Measurements from ENCODE around the gene PLXNC1.

The PLXNC1 gene

DNA sequence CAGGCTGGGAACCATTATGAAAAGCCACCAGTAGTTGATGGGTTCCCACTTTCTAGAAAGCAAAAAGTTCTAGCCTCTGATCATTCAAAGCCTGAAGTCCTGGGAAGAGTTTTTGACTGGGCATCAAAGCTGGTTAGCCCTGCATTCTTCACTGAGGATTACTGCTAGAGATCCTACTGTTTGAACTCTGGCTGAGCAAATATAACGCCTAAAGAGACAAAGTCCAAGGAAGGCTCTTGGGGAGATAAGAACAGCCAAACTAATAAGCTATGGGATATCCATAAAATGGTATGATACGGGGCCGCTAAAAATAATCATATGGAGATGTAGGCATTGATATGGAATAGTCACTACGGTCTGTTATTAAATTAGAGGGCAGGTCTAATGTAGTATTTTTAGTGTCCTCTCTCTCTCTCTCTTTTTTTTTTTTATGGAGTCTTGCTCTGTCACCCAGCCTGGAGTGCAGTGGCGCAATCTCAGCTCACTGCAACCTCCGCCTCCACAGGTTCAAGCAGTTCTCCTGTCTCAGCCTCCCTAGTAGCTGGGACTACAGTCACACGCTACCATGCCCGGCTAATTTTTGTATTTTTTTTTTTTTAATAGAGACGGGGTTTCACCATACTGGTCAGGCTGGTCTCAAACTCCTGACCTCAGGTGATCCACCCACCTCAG, 35.5 kb downstream of the PLXNC1 start:
- no peak for DNase-seq

DNA sequence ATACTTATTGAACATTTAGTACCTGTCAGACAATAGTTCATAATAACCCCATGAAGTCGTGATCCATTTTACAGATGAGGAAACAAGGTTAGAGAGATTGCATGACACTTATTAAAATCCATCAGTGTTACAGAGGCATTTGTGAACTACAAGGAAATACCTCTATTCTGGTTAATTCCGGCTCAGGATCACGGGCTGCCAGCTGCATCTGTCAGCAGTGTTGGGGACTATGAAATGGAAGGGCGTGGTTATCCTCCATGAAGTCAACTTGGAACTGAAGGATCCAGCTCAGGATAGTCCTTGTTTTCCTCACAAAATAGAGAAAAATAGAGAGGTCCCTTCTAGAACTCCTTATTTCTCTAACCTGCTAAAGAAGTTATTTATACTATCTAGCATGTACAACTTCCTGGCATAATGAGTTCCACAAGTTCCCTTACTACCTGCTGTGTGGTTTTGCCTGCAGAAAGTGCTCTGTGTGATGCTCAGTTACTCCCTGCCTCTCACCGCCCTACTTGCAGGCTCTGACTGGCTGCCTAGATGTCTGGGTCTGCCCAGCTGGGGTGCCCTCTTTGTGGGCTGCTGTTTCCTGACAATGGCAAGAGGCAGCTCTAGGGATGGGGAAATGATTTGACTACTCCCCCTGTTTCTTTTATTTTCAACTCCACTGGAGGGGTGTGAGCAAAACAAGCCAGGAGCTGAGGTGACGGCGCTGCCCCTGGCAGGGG, 36.8 kb downstream of the PLXNC1 start:
- DNase-seq, result no peak

DNA sequence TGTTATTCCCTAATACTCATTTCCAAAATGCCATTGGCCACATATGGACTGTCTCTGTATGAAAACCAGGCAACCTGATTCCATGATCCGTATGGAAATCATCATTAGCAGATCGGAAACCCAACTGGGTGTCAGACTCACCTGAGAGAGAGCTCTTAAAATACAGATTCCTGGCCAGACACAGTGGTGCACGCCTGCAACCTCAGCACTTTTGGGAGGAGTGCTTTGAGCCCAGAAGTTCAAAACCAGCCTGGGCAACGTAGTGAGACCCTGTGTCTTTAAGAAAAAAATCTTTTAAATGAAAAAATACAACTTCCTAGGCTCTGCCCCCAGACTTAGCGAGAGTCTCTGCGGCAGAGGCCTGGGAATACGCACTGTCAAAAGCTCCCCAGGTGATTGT, 37.4 kb downstream of the PLXNC1 start:
- no peak for DNase-seq

DNA sequence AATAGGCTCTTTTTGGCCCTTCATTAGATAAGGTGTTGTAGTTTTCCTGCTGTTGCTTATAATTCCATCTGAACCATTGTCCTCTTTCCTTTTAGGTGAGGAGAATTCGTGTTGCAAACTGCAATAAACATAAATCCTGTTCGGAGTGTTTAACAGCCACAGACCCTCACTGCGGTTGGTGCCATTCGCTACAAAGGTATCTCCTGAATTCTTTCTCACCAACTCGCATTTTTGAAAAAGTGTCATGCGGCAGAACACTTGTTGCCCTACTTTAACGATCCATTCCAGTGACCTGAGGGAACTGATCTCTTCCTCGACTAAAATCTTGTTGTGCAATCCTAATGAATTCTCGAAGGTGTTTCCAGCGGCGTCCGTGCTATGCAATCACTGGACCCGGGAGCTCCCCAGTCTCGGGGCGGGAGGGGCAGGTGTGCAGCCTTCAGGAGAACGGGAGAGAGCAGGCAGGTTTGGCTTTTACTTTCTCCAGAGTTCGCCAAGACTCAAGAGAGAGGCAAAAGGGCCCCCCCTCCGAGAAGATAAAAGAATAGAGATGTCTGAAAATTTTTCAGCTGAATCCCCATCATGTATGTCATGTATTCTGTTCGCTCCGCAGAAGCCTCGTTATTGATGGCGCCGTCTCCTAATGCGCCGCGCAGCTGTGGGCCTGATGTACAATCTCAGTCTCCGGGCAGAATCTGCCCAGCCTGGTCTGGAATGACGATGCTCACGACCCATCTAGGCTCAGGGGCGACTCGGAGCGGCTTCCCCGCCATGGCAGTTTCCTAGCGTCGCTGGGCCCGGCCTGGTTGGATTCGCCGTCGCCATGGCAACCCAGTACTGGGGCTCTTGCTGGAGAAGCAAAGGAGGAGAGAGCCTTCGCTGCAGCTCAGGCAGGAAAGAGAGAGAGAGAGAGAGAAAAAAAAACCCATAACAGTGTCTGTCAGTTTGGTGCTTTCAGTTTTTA, 38.2 kb downstream of the PLXNC1 start:
- DNase-seq, result no peak

DNA sequence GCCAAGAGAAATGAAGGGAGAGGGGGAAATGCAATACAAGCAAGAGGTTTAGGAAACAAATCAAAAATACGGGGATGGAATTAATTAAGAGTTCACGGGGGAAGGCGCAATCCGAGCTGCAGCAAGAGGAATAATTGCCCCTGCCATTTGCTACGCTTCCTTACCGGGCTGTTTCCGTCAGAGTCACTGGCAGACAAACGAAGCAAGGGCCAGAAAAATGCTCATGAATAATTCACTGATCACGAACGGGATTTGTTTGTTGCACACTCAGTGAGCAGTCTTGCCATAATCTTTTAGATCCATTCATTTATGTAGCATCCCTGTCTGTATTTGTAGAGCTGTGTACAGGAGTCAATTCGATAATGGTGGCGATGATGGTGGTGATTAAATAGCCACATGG, 39.0 kb downstream of the PLXNC1 start:
- no peak for DNase-seq

DNA sequence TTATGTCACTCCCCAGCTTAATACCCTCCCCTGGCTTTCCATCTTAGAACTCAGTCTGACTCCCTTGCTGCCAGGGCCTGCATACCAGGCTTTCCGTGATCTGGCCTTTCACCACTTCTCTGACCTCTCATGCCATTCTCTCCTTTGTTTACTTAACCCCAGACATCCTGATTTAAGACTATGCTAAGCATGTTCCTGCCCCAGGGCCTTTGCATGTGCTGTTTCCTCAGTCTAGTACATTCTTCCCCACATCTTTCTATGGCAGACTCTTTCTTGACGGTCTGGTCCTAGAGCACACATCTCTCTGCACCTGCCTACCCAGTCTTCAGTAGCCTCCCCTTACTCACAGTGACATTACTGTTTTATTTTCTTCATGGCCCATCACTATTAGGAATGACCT, 42.2 kb downstream of the PLXNC1 start:
- no peak for DNase-seq

DNA sequence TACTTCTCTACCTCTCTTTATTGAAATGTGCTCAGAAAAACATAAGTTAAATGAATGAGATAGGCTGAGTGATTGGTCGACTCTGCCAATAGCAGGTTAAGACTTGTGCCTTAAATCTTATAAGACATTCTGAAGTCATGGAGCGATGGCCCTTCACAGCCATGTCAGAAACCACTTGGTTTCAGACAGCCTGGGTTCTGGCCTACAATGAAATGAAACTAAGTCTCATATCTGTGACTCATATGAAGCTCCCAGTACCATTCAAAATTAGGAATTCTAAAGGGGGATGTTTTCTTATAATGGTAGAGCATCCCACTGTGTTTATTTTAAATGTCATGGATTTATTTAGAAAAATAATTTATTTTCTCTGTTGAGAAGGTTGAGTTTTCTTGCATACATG, 42.6 kb downstream of the PLXNC1 start:
- DNase-seq, result no peak

DNA sequence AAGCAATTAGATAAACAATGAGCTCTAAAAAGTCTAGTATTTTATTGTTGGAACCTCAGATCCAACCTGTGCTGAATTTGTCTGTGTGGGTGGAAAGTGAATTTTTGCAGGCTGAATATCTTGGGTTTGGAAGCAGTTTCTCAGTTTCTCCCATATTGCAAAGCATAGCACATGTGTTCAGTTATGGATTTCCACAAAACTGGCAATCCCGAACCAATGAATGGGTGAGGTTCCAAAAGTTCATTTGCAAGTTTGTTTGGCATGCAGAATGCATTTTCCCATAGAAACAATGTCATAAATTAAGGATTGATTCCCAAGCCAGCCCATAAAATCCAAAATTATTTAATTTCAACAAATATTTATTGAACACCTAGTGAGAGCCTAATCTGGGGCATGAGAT, 43.4 kb downstream of the PLXNC1 start:
- DNase-seq, result no peak

DNA sequence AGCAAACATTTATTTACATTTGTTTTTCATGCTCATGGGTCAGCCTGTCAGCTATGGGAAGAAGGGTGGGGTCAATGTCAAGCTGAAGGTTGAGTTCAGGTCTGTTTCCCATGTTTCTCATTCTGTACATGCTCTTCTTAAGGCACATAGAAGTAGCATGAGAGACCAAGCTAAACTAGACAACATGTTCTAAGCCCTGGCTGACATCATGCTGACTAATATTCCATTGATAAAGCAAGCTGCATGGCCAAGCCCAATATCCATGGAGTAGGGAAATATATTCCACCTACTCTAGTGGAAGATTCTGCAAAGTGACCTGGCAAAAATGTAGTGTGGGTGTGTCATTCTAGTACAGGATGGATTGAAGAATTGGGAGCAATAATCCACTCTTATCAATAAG, 44.1 kb downstream of the PLXNC1 start:
- DNase-seq, result no peak

DNA sequence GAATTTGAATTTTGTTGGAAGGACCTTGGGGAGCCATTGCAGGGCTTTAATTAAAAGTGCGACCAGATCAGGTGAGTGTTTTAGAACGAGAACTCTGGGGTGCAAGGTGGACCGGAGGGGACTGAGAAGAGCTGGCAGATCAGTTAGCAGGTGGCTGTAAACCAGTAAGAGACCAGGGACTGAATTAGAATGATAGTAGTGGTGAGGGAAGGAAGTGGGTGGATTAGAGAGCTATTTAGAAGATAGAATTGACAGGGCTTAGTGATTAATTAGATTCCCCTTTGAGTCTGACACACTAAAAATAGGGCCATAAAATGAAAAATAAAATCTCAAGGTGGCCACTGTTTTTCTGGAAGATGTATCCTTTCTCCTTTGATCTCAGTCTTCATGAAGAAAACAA, 44.8 kb downstream of the PLXNC1 start:
- DNase-seq, result no peak

DNA sequence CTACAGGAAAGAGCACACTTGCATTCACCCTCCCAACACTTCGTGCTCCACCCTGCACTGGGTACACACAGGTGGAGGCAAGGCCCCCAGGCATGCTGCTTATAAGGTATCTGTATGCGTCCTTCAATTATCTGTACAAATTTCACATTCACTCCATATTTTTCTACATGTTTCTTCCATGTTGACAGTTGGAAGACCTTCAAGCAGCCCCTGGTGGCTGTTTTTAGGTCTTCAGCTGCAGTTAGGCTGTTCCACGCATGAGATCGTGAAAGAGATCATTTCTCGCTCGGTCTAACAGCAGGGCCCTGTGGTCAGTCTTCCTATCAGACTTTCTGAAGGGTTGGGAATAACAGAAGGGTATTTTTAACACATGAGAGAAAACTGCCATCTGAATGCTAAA, 47.1 kb downstream of the PLXNC1 start:
- DNase-seq, result peak; percentile 12

DNA sequence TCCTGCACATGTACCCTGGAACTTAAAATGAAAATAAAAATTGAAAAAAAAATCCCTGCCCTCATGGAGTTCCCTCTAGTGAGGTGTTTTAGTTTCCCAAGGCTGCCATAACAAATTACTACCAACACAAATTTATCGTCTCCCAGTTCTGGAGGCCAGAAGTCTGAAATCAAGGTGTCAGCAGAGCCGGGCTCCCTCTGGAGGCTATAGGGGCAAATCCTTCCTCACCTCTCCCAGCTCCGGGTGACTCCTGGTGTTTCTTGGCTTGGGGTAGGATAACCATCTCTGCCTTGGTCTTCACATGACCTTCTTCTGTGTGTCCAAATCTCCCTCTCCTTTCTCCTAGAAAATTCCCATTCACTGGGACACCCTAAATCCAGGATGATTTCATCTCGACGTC, 50.1 kb downstream of the PLXNC1 start:
- DNase-seq, result no peak

DNA sequence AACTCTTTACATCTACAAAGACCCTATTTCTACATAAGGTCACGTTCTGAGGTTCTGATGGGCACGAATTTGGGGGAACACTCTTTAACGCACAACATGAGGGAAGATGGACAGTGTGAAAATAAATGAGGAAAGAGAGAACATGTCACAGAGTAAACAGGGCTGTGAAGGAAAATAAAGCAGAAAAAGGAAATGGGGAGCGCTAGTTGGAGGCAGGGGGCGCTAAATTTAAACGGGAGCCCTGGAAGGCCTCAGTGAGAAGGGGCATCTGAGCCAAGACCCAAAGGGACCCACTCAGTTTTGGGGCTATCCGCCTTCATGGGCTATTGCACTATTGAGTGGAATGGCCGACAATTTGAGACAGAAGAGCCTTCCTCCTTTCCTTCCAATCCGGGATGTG, 50.5 kb downstream of the PLXNC1 start:
- no peak for DNase-seq

DNA sequence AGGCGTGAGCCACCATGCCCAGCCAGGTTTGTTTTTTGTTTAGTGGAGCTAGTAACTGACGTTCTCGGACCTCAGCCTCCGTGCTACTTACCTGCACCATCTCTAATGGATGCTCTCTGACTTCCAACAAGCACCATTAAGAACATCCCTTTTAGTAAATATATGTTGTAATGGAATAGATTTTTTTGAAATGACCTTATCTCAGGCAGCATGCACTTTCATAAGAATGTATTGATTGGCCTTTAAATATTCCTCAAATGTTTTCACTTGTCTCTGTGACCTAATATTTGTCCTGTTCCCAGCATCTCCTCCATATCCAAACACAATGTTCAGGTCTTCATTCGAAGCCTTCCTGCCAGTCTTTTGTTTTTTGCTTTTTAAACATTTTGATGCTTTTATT, 51.7 kb downstream of the PLXNC1 start:
- DNase-seq, result no peak

DNA sequence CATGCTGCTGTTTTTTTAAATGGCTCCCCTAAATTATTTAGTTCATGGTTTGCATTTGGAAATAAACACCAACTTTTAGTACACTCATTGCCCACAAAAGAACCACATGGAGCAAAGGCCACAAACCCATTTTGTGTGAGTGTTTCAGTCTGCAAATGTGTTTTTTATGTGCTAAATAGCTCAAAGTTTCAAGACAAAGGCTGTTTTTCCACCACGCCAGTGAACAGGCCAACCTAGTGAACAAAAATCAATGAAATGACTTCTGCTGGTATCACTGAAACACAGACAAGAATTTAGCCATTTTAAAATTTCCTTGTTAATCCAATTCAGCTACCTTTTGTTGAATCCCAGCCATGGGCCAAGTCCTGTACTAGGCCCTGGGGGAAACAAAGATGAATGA, 52.3 kb downstream of the PLXNC1 start:
- no peak for DNase-seq

DNA sequence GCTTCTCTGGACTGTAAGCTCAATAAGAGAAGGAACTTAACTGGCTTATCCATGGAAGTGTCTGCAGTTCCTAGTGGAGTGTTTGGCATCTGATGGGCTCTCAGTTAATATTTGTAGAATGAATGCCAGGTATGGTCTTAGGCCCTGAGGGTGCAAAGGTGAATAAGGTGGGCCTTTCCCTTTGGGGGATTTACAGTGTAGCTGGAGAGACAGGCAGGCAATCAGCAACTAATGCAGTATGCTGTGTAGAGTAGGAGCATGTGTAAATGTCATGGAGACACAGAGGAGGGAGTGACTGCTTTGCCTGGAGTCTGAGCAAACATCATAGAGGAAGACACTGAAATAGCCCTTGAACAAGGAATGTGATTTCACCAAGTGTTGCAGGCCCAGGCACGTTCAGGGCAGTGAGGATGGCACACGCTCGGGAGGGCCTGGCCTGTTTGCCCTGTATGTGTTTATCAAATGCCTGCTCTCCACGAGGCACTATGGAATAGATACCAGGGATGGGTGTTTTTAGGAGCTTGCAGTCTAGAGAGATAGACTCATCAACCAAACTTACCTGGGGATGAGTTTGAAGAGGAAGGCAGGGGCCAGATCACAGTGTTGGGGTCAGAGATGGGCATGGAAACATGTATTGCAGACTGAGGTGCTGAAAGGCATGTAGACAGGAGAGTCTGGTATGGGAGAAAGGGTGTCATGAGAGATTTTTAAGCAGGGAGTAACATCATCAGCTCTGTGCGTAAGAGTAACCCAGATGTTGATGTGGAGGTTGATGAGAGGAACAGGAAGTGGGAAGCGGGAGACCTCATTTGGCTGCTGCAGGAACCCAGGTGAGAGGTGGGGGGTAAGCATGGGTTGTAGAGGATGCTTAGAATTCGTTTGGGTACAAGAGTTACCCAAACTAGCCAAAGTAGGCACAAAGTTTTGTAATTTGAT, 54.1 kb downstream of the PLXNC1 start:
- no peak for DNase-seq

DNA sequence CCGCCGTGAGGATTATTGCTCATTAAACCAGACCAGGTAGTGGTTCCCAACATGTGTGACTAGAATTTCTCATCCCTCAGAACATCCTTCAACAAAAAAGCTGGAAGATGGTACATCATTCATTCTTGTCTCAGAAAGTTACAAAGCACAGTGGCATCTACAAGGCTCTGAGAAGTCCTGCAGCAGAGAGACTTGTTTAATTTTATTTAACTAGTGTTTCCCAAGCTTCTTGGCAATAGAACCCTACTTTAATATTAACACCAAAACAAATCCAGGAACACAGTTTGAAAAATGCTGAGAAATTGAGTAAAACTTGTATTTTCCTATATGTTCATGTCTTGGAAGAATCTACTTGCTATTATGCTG, 54.8 kb downstream of the PLXNC1 start:
- DNase-seq, result no peak

DNA sequence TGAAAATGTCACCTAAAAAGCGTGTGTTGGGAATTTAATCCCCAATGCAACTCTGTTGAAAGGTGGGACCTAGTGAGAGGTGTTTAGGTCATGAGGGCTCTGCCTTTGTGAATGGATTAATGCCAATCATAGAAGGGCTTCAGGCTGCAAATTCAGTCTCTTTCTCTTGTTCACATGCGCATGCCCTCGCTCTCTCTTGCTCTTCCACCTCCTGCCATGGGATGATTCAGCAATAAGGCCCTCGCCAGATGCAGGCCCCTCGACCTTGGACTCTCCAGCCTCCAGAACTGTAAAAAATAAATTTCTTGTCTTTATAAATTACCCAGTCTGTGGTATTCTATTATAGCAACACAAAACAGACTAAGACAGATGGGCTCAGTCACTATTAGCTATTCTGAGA, 55.4 kb downstream of the PLXNC1 start:
- no peak for DNase-seq

DNA sequence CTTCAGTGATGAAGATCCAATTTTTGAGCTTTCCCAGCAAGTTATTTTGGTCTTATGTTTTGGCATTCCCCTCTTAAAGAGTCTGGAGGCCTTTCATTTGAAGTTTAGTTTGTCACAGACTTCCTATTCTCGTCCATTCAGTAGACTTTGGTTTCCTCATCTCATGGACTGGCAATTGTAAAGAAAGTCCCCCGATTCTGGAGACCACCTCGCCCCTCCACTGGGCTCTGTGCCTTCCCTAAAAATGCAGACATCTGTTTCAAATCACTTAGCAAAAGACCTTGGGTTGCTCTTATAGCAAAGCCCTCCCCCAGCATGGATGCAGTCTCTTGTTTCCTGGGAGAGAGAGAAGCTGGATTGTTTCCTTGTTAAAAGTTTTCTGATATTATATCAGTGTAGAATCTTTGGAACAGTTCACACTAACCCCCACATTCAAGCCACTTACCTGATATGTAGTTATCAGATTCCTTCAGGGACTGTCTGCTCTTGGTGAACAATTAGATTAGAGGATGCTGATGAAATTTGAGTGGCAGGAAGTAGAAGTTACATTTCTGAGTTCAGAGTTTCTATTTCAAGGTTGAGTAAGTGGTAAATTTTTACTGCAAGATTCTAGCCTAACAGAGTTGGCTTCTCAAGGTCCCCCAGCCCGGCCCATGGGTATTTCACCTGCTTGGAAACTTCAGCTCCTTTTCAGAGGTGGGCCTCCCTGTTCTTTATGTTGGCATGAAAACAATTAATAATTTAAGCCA, 56.3 kb downstream of the PLXNC1 start:
- DNase-seq, result peak; percentile 57

DNA sequence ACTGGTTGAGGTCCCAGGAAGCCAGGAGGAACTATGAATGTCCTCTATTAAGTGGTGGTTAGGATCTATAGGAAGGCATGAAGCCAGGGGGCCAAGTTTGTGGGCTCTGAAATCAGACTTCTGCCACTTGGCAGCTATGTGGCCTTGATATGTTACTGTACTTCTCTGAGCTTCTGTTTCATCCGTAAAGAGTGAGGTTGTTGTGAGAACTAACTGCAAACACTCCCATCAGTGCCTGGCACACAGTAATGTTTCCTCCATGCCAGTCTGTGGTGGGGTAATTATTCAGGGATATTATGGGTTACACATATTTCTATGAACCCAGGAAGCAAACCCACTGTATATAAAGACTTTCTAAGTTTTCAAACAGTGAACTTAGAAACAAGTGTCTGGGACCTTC, 57.4 kb downstream of the PLXNC1 start:
- DNase-seq, result peak; percentile 37

DNA sequence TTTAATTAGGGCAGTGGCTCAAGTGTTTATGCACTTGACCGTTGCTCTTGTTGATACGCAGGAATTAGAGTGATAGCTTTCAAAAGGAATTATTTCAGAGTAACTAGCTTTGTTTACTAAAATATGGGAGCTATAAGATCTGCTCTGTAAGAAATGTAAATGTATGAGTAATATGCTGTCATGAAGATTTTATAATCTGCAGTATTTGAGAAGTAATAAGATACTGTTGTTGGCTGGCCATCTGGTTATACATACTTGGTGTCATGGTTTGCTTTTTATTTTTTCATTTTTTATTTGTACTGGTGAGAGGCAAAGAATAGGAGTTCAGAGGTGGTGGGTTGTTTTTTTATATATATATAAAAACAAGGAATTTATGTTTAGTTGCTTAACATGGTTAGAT, 58.5 kb downstream of the PLXNC1 start:
- DNase-seq, result peak; percentile 12

DNA sequence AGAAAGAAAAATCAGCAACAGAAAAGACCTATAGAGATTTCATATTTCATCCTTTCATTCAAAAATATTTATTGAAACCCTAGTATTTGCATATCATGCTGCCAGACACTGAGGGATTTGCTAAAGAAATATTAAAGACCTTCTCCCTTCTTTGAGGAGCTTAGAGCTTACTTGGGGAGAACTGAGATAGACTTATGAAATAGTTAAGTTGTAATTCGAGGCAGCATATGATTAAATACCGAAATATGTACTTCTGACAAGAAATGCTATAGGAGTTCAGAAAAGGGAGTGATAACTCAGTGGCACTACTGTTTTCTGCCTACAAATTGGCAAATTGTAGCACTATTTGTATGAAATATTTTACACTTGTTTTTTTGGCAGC, 59.1 kb downstream of the PLXNC1 start:
- no peak for DNase-seq
